ENCODE results near the gene RANBP3L.

Gene RANBP3L

DNA sequence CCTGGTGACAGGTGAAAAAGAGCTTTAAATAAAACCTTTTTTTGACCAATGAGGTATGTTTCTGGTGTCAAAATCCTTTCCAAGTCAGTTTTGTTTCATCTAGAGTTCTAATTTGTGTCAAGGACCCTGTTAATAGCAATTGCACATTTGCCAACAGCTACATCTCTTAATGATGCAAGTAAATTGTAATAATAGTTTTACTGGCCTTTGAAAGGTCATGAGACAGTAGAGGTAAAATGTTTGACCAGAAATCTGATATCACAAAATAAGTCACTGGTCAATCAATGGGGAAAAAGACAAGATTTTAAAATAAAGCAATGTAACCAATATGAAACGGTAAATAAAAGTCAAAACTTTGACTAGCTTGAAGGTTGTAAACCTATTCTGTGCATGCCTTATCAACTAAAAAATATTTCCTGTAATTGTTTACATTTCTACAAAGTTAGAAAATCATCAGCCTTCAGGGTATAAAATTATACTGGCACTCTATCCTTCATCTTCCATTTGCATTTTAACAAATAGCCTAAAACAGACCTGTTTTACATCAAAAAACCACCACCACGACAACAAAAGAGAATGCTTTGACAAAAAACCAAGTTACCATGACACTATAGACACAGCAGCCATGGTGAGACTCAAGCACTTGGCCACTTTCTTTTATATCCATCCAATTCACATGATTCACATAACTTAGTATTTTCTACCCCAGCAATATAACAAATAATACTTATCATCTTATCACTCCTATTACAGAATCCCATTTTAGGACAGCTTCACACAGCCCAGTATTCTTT lies 63.0 kb downstream of the RANBP3L start:
- DNase-seq (ENCODE audit: low read depth) = no peak
- TF ChIP-seq, protein P1, sequence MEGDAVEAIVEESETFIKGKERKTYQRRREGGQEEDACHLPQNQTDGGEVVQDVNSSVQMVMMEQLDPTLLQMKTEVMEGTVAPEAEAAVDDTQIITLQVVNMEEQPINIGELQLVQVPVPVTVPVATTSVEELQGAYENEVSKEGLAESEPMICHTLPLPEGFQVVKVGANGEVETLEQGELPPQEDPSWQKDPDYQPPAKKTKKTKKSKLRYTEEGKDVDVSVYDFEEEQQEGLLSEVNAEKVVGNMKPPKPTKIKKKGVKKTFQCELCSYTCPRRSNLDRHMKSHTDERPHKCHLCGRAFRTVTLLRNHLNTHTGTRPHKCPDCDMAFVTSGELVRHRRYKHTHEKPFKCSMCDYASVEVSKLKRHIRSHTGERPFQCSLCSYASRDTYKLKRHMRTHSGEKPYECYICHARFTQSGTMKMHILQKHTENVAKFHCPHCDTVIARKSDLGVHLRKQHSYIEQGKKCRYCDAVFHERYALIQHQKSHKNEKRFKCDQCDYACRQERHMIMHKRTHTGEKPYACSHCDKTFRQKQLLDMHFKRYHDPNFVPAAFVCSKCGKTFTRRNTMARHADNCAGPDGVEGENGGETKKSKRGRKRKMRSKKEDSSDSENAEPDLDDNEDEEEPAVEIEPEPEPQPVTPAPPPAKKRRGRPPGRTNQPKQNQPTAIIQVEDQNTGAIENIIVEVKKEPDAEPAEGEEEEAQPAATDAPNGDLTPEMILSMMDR (IDR thresholded peaks at IDR 0.05; ENCODE audit: control insufficient read depth, insufficient read depth, low read depth, low read length, missing control alignments) = no peak
- H3K4me3 ChIP-seq (ENCODE audit: control insufficient read depth, low read depth, low read length) = no peak overlapping the region

DNA sequence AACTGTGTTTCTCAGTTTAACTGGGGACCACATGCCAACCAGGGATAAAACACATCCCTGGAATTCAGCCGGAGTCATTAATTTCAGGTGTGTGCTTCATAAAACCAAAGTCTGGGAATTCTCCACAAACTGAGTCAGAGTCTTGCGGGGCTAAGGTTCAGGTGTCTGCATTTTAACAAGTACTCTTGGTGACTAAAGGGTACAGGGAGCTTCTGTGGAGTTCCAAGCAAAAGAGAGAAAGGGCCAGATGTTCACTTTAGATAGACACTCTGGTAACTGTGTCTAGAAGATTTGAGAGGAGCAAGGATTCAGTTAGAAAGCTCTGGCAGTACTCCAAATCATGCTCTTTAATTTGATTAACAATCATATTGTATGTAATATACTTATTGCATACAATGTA lies 64.0 kb downstream of the RANBP3L start:
- no peak for DNase-seq (ENCODE audit: low read depth)
- TF ChIP-seq, protein P1 (IDR thresholded peaks at IDR 0.05; ENCODE audit: control insufficient read depth, insufficient read depth, low read depth, low read length, missing control alignments) = no peak
- H3K4me3 ChIP-seq (ENCODE audit: control insufficient read depth, low read depth, low read length) = no peak overlapping the region

DNA sequence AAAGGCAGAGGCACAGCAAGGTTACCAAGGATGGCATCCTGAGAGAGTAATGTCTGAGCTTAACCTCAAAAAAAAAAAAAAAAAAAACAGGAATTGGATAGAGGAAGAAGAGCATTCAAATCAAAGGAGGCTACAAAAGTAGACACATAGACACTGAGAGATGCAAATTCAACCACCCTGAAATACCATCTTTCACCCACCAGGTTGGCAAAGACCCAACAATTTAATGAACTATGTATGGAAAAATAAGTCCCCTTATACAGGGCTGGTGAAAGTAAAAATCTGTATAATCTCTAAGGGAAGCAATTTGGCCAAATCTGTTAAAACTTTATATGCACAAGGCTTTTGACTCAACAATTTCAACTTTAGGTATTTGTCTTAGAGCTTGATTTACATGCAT lies 64.9 kb downstream of the RANBP3L start:
- DNase-seq (ENCODE audit: low read depth) = no peak
- H3K4me3 ChIP-seq (ENCODE audit: control insufficient read depth, low read depth, low read length) = no peak overlapping the region
- TF ChIP-seq, protein P1 (IDR thresholded peaks at IDR 0.05; ENCODE audit: control insufficient read depth, insufficient read depth, low read depth, low read length, missing control alignments) = no peak

DNA sequence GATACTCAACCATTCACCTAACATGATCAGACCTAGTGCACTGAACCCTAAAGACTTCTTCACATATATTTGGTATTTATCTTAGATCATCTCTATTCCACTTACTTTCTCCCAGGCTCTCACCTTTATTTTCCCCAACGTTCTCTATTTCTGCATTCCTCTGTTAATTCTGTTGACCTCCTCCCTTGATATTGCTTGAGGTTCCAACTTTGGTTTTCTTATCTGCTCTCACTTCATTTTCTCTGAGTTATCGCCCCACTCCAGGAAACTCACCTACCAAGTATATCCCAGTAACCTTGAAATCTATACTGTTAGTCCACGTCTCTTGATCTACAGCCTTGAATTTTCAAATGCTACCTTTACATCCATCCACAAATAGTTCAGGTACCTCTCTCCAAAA lies 69.2 kb downstream of the RANBP3L start:
- H3K4me3 ChIP-seq (ENCODE audit: control insufficient read depth, low read depth, low read length) = no peak overlapping the region
- TF ChIP-seq, protein P1 (IDR thresholded peaks at IDR 0.05; ENCODE audit: control insufficient read depth, insufficient read depth, low read depth, low read length, missing control alignments) = no peak
- no peak for DNase-seq (ENCODE audit: low read depth)

DNA sequence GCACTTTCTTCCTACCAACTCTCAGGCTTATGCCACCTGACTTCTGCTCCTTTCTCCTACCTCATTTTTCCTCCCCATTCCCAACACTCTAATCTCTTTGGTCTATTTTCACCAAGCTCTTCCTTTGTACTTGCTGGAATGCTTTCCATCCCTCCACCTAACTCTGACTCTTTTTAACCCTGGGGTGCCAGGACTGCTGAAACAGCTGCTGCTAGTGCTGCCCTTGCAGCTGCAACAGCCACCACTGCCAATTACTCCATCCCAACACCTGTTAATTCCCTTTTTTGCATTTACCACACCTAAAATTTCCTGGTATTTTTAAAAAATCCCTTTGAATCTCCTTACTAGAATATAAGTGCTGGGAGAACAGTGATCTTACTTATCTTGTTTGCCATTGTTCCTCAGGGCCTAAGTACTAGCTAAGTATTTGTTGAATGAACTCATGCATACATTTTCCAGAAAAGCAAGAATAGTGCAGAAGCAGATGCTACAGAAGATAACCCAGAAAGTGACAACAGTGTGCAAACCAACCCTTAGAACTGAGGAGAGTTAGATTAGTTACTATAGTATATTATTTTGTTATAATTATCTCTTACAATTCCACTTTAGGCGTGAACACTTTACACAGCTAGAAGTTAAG lies 71.4 kb downstream of the RANBP3L start:
- no peak for DNase-seq (ENCODE audit: low read depth)
- TF ChIP-seq, protein P1 (IDR thresholded peaks at IDR 0.05; ENCODE audit: control insufficient read depth, insufficient read depth, low read depth, low read length, missing control alignments) = no peak
- H3K4me3 ChIP-seq (ENCODE audit: control insufficient read depth, low read depth, low read length) = no peak overlapping the region

DNA sequence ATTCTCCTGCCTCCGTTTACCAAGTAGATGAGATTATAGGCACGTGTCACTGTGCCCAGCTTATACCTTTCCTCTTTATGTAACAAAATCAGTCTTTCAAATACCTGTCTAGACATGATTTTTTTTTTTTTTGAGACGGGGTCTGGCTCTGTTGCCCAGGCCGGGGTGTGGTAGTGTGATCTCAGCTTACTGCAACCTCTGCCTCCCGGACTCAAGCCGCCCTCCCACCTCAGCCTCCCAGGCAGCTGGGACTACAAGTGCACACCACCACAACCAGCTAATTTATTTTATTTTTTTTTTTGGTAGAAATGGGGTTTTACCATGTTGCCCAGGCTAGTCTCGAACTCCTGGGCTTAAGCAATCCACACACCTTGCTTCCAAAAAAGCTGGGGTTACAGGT lies 73.2 kb downstream of the RANBP3L start:
- H3K4me3 ChIP-seq (ENCODE audit: control insufficient read depth, low read depth, low read length) = no peak overlapping the region
- DNase-seq (ENCODE audit: low read depth) = no peak
- TF ChIP-seq, protein P1 (IDR thresholded peaks at IDR 0.05; ENCODE audit: control insufficient read depth, insufficient read depth, low read depth, low read length, missing control alignments) = no peak
